Mucosa of stomach (tissue), 1 donor: ENCODE results near the gene ASGR1.
"Not testable (repeated sequence)": the region's sequence is repeated elsewhere in the genome, so short reads cannot be mapped to it uniquely, and the experiment has no call there.

Experiments used
- H3K27me3 ChIP-seq: one replicate; pipeline ENCODE4 v1.7.0; 2013; ENCODE audit warnings: mild to moderate bottlenecking, low read length; ENCODE audit not compliant: control insufficient read depth, insufficient read depth
- H3K36me3 ChIP-seq: one replicate; pipeline ENCODE4 v1.7.0; 2013; ENCODE audit warnings: low read length; ENCODE audit not compliant: control insufficient read depth, insufficient read depth
- H3K4me1 ChIP-seq: one replicate; pipeline ENCODE4 v1.7.0; 2013; ENCODE audit warnings: mild to moderate bottlenecking, low read length; ENCODE audit not compliant: control insufficient read depth, insufficient read depth
- H3K4me3 ChIP-seq: one replicate; pipeline ENCODE4 v1.7.0; 2013; ENCODE audit warnings: low read length
- H3K9ac ChIP-seq: one replicate; pipeline ENCODE4 v1.7.0; 2013; ENCODE audit warnings: mild to moderate bottlenecking, low read length, moderate library complexity
- H3K9me3 ChIP-seq: one replicate; pipeline ENCODE4 v1.7.0; 2013; ENCODE audit warnings: mild to moderate bottlenecking, low read length, moderate library complexity; ENCODE audit not compliant: control insufficient read depth
- donor health status: Pancreatic carcinoma.

ASGR1 gene

GRCh38 chr17:7159571-7159970, 19.6 kb downstream of the ASGR1 start:
- H3K9ac ChIP-seq, H3K27me3 ChIP-seq, H3K36me3 ChIP-seq, H3K9me3 ChIP-seq, H3K4me3 ChIP-seq, H3K4me1 ChIP-seq: not testable (repeated sequence)

- H3K4me1 ChIP-seq, H3K4me3 ChIP-seq, H3K36me3 ChIP-seq, H3K9ac ChIP-seq, H3K27me3 ChIP-seq, H3K9me3 ChIP-seq: not testable (repeated sequence)
Observed at GRCh38 chr17:7158424-7158823, 20.7 kb downstream of the ASGR1 start.

- Histone ChIP-seq H3K4me1 (no peaks in the 10 kb centered on the region), H3K4me3 (no peak overlapping the region), H3K36me3 (no peaks in the 10 kb centered on the region), H3K9me3 (no peaks in the 10 kb centered on the region), H3K27me3 (no peaks in the 10 kb centered on the region), H3K9ac (no peak overlapping the region)
Observed at GRCh38 chr17:7156342-7156940, 22.7 kb downstream of the ASGR1 start.

GRCh38 chr17:7147772-7148171, 31.4 kb downstream of the ASGR1 start:
- H3K9ac ChIP-seq = no peak overlapping the region
- no peaks in the 10 kb centered on the region for H3K27me3 ChIP-seq
- H3K4me1 ChIP-seq = peaks cover 12% of the 10 kb centered on the region
- H3K4me3 ChIP-seq = no peak overlapping the region
- no peaks in the 10 kb centered on the region for H3K9me3 ChIP-seq
- no peaks in the 10 kb centered on the region for H3K36me3 ChIP-seq

GRCh38 chr17:7146115-7146514, 33.1 kb downstream of the ASGR1 start:
- H3K27me3 ChIP-seq = no peaks in the 10 kb centered on the region
- no peaks in the 10 kb centered on the region for H3K36me3 ChIP-seq
- H3K4me3 ChIP-seq = no peak overlapping the region
- no peak overlapping the region for H3K9ac ChIP-seq
- no peaks in the 10 kb centered on the region for H3K9me3 ChIP-seq
- H3K4me1 ChIP-seq = peaks cover 25% of the 10 kb centered on the region

- H3K4me3 ChIP-seq = no peak overlapping the region
- H3K27me3 ChIP-seq = no peaks in the 10 kb centered on the region
- no peak overlapping the region for H3K9ac ChIP-seq
- no peaks in the 10 kb centered on the region for H3K36me3 ChIP-seq
- H3K9me3 ChIP-seq = no peaks in the 10 kb centered on the region
- peaks cover 32% of the 10 kb centered on the region for H3K4me1 ChIP-seq
Observed at GRCh38 chr17:7144213-7144612, 35.0 kb downstream of the ASGR1 start.

GRCh38 chr17:7141824-7142223, 37.3 kb downstream of the ASGR1 start:
- H3K4me3 ChIP-seq = no peak overlapping the region
- H3K36me3 ChIP-seq = no peaks in the 10 kb centered on the region
- peaks cover 44% of the 10 kb centered on the region for H3K4me1 ChIP-seq
- H3K9ac ChIP-seq = no peak overlapping the region
- no peaks in the 10 kb centered on the region for H3K9me3 ChIP-seq
- H3K27me3 ChIP-seq = no peaks in the 10 kb centered on the region

- Histone ChIP-seq H3K9me3 (no peaks in the 10 kb centered on the region), H3K36me3 (no peaks in the 10 kb centered on the region), H3K4me3 (no peak overlapping the region), H3K27me3 (no peaks in the 10 kb centered on the region), H3K9ac (no peak overlapping the region), H3K4me1 (peaks cover 37% of the 10 kb centered on the region)
Observed at GRCh38 chr17:7139400-7139799, 39.8 kb downstream of the ASGR1 start.

- Histone ChIP-seq H3K9ac (no peak overlapping the region), H3K4me1 (peaks cover 34% of the 10 kb centered on the region), H3K27me3 (no peaks in the 10 kb centered on the region), H3K4me3 (no peak overlapping the region), H3K36me3 (no peaks in the 10 kb centered on the region), H3K9me3 (no peaks in the 10 kb centered on the region)
Observed at GRCh38 chr17:7138800-7139381, 40.3 kb downstream of the ASGR1 start.

- H3K9ac ChIP-seq = peak overlapping the region; percentile 32
- no peaks in the 10 kb centered on the region for H3K9me3 ChIP-seq
- H3K27me3 ChIP-seq = no peaks in the 10 kb centered on the region
- no peaks in the 10 kb centered on the region for H3K36me3 ChIP-seq
- no peak overlapping the region for H3K4me3 ChIP-seq
- peaks cover 28% of the 10 kb centered on the region for H3K4me1 ChIP-seq
Observed at GRCh38 chr17:7137171-7137943, 41.8 kb downstream of the ASGR1 start.

- H3K9me3 ChIP-seq = no peaks in the 10 kb centered on the region
- peaks cover 23% of the 10 kb centered on the region for H3K4me1 ChIP-seq
- no peaks in the 10 kb centered on the region for H3K36me3 ChIP-seq
- no peak overlapping the region for H3K4me3 ChIP-seq
- H3K9ac ChIP-seq = no peak overlapping the region
- no peaks in the 10 kb centered on the region for H3K27me3 ChIP-seq
Observed at GRCh38 chr17:7136266-7136877, 42.8 kb downstream of the ASGR1 start.

GRCh38 chr17:7133916-7134315, 45.3 kb downstream of the ASGR1 start:
- no peaks in the 10 kb centered on the region for H3K27me3 ChIP-seq
- no peaks in the 10 kb centered on the region for H3K9me3 ChIP-seq
- peaks cover 11% of the 10 kb centered on the region for H3K4me1 ChIP-seq
- no peak overlapping the region for H3K4me3 ChIP-seq
- H3K36me3 ChIP-seq = no peaks in the 10 kb centered on the region
- no peak overlapping the region for H3K9ac ChIP-seq
